Embryonic facial prominence (tissue), 1 donor: Measurements from ENCODE around the gene FARS2.
"Not testable (repeated sequence)": the region's sequence is repeated elsewhere in the genome, so short reads cannot be mapped to it uniquely, and the experiment has no call there.

Experiments
- DNase-seq: peaks from one replicate; pipeline ENCODE4 v3.0.0-alpha.2; 2016; ENCODE audit errors: extremely low spot score

FARS2 gene

GRCh38 chr6:5534643-5535042 is 273.3 kb downstream of the FARS2 start:
- DNase-seq: no peak

GRCh38 chr6:5536644-5537043 is 275.3 kb downstream of the FARS2 start:
- no peak for DNase-seq

GRCh38 chr6:5537132-5537531 is 275.8 kb downstream of the FARS2 start:
- no peak for DNase-seq

DNA sequence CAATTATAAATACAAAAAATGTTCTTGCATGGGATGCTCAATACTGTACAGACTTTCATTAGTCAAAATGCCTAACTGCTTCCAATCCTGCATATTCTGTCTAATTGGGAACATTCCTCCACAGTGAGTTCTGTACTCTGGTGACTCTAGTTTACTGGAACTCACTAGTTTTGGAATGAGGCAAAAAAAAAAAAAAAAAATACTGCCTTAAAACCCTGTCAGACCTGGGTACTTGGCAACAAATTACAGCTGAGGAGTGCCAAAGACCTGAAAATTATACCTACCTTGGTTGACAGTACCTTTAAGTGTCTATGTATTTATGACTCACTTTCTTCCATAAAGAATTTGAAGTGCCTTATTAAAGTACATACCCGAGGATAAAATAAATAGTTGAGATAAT is 276.7 kb downstream of the FARS2 start:
- no peak for DNase-seq

GRCh38 chr6:5540370-5540769 is 279.1 kb downstream of the FARS2 start:
- no peak for DNase-seq

- no peak for DNase-seq
These were observed 279.7 kb downstream of the FARS2 start for GRCh38 chr6:5541025-5541424.

GRCh38 chr6:5541751-5542432 is 280.6 kb downstream of the FARS2 start:
- no peak for DNase-seq

- no peak for DNase-seq
These were observed 286.2 kb downstream of the FARS2 start for GRCh38 chr6:5547556-5547955.

DNA sequence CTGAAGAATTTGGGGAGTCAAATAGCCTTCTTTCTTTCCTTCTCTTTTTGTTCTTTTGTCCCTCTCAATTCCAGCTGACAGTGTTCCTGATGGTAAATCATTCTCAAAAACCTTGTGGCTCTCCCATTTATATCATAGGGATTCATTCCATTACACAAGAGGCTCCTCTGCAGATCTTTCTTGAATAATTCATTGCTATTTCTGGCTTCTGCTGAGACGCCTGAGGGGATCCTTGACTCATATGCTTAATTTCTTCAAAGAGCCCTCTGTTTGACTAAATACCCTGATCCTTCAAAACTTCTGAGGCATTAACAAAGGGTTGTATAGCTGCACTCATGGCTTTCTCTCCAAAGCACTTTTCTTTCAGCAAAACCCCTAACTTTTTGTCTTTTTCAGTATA is 289.3 kb downstream of the FARS2 start:
- DNase-seq: no peak

GRCh38 chr6:5552243-5552642 is 290.9 kb downstream of the FARS2 start:
- DNase-seq: no peak

DNA sequence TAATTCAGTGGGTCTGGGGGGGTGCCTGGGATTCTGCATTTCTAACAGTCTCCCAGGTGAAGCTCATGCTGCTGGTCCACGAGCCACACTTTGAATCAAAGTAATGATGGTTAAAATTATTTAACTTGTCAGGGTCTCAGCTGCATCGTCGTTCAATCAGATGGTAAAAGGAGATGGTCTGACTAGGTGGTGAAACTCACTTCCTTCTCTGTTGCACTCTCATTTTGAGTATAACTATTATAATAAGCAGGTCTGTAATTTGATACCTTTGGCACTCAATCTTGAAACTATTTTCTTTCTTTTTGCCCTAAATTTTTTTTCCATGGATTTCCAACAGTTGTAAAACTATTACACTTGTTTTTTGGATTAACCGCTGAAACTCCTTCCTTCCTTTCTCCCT is 292.5 kb downstream of the FARS2 start:
- DNase-seq: no peak

DNA sequence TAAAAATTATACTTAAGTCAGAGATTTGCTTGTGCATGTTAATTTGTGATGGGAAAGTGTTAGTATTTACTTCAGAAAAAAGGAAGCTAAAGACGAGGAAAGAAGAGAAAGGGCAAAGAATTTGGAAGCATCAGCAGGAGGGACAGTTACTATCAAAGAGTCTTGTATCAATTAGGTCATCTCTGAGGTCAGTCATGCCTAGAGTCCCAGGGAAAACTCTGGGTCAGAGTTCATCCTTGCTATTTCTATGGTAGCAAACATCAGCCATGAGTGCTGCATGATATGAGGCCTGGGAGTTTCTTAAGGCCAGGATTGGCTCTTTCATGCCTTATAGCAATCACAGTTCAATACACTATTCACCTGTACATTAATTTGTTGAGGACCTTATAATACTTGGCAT is 292.9 kb downstream of the FARS2 start:
- DNase-seq: no peak

- DNase-seq: no peak
These were observed 294.7 kb downstream of the FARS2 start for GRCh38 chr6:5556011-5556410.

DNA sequence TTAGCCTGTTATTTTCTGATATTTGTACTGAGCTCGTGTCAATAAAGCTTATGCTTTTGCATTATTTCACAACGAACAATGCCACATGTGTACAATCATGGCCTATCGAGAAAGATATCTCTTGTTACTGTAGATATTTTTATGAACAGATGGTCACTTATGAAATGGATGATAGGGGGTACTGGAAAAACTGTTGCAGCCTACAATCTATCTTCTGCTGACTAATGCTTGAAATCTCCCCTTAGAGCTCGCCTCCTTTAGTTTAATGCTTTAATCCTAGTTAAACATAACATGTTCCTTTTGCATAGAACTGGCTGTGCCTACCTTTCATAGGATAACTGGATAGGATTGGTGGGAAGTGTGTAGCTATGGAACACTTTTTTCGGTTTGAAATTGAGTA is 296.2 kb downstream of the FARS2 start:
- no peak for DNase-seq

GRCh38 chr6:5559651-5560050 is 298.3 kb downstream of the FARS2 start:
- DNase-seq: no peak

GRCh38 chr6:5562277-5562676 is 301.0 kb downstream of the FARS2 start:
- no peak for DNase-seq

DNA sequence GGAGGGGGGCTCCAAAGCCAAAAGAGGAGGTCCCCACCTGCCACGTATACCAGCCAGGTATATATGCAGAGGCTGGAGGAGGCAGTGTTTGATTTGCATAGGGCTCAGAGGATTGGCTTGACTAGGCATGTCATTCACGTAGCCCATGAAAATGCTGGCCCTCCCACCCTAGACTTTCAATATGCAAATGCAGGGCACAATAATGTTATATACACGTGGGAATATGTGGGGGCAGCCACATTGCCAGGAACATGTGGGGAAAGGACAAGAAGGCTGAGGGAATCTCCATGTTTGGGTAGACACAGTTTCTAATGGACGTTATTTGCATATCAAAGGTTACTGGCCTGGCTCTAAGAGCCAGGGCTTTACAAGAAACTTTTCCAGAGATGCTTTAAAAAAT is 301.8 kb downstream of the FARS2 start:
- no peak for DNase-seq

DNA sequence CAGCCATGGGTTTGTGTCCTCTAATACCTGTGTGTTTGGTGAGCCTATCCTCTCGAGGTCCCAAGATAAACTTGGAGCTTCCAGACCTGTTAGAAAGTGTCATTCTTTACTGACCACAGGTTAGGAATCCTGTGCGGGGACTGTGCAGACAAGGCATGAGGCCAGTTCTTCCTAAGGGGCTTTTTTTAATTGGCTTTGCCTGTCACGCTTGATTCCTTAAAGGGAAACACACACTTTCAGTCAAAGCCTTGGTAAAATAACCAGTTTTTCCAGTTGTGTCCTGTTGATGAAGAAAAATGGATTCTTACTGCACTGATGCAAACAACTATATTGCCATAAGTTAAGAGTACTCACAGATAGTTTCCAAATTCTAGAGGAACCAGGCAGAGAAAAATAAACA is 303.4 kb downstream of the FARS2 start:
- DNase-seq: not testable (repeated sequence)

GRCh38 chr6:5565971-5566370 is 304.7 kb downstream of the FARS2 start:
- DNase-seq: no peak

DNA sequence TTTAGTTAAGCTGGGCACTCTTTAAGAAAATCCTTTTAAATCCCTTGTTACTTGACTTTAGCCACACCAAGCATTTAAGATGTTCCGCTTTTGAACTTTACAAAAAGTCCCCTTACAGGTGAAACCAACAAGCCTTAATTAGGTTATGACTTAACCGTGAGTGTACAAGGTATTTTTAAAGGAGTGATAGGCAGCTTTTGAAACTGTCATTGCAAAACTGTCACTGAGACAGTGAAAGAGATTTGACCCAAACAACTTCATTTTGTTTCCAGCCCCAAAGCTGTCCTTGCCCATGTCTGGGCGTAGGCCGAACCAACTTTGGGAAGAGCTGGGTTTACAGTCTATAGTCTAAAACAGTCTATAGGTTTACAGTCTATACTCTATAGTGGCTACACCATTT is 305.4 kb downstream of the FARS2 start:
- no peak for DNase-seq

DNA sequence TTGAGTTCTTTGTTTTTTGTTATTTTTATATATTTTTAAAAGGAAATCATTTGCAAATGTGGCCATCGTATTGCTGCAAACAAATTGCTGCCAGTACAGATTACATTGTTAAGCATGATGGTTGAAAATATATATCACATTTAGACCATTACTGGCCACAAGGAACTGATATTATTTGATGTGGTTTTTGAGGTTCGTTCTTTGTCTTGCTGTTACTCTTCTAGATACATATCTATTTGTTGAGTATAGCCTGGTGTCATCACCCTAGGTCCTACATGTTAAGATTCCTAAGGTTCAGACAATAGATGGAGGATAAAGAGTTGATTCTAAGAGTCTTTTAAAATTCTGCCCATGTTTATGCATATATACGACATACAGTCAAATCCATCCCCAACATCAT is 306.0 kb downstream of the FARS2 start:
- no peak for DNase-seq

- DNase-seq: no peak
These were observed 306.6 kb downstream of the FARS2 start for GRCh38 chr6:5567890-5568289.

DNA sequence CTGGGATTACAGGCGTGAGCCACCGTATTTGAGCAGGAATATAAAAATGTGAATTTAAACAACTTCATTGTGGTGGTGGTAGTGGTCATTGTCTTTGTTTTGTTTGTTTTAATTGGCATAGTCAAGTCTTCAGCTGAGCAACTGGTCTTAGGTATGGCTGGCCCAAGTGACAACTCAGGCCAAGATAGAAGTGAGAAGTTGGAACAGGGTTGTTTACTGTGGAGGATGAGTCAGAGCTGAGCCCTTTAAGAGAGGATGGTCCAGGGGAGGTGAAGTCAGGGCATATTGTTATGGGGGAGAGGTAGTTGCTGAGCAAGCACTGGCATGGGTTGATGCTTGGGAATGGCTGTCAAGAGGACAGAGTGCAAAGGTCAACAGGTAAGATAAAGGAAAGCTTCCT is 308.2 kb downstream of the FARS2 start:
- no peak for DNase-seq

DNA sequence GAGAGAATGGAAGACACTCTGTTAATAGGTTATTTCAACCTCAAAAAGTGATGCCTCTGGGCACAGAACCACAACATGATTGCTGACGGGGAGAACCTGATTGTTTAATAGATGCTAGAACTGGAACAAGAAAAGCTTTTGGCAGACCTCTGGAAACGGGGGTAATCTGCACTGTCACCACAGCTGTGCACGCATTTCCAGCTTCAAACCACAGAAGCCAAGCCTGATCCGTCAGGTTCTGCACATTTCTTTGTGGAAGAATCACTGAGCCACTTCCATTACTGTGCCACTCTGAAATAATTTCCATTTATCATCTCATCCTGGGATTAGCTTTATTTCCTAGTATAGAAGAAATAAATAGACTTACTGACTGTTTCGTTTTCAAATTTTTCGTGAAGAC is 309.3 kb downstream of the FARS2 start:
- no peak for DNase-seq
